HEK293 (cell line): ENCODE results near the gene FCHO2.
A peak's percentile ranks its signal among the peaks of the same experiment; 100 is the strongest.

Source experiments
- CTCF ChIA-PET: fragments of 350-600 bp; formaldehyde crosslinking; extraction: SDS; loops from one replicate; lab custom pipeline; 2021; ENCODE audit warnings: antibody characterized with exemption; lab: Yijun Ruan, JAX
- POLR2A ChIA-PET: fragments of 300-600 bp; formaldehyde crosslinking; extraction: SDS; loops from one replicate; lab custom pipeline; 2020; ENCODE audit warnings: antibody characterized with exemption, inconsistent platforms; lab: Yijun Ruan, JAX
- H3K27ac ChIP-seq: fragments of 200-500 bp; sonication (Bioruptor generic); 2 replicates; pipeline ENCODE4 v1.5.1; 2014; ENCODE audit warnings: low read depth, low read length, control low read depth, inconsistent platforms; ENCODE audit errors: extremely low read depth
- H3K36me3 ChIP-seq, 2 experiments: fragments of 200-500 bp in 1 of 2; sonication (Bioruptor generic) in 1 of 2; 1 replicate in 1 of 2; 2 replicates in 1 of 2; pipeline ENCODE4 v1.5.1; 2014 to 2017; ENCODE audit warnings: inconsistent platforms in 2 of 2, low read length in 2 of 2; ENCODE audit not compliant: control insufficient read depth in 2 of 2, insufficient read depth in 1 of 2
- H3K4me1 ChIP-seq: fragments of 200-500 bp; sonication (Bioruptor generic); 2 replicates; pipeline ENCODE4 v1.5.1; 2014; ENCODE audit warnings: mild to moderate bottlenecking, low read length, inconsistent platforms; ENCODE audit not compliant: control insufficient read depth, insufficient read depth
- H3K4me3 ChIP-seq: 2 replicates; pipeline ENCODE4 v1.5.1; 2011; ENCODE audit warnings: low read depth, mild to moderate bottlenecking, control low read depth, low read length, moderate library complexity
- H3K9me3 ChIP-seq: fragments of 200-500 bp; sonication (Bioruptor generic); 2 replicates; pipeline ENCODE4 v1.5.1; 2014; ENCODE audit warnings: low read depth, low read length, inconsistent platforms; ENCODE audit not compliant: control insufficient read depth, insufficient read depth
- CTCF ChIP-seq: fragments of 450-650 bp; formaldehyde crosslinking; IDR thresholded peaks from 2 replicates; pipeline ENCODE4 v1.5.1; 2016; ENCODE audit warnings: missing biosample characterization, missing genetic modification characterization
- EGR2 ChIP-seq: fragments of 450-650 bp; formaldehyde crosslinking; IDR thresholded peaks from 2 replicates; pipeline ENCODE4 v1.5.1; 2016; ENCODE audit warnings: low read depth, missing biosample characterization, missing genetic modification characterization
- GLIS1 ChIP-seq: fragments of 450-650 bp; formaldehyde crosslinking; IDR thresholded peaks from 2 replicates; pipeline ENCODE4 v1.5.1; 2016; ENCODE audit warnings: missing biosample characterization, missing genetic modification characterization
- IKZF3 ChIP-seq: fragments of 450-650 bp; IDR thresholded peaks from 2 replicates; pipeline ENCODE4 v1.5.0; 2018; ENCODE audit warnings: missing biosample characterization, mild to moderate bottlenecking, missing genetic modification characterization, moderate library complexity
- KLF8 ChIP-seq: fragments of 450-650 bp; formaldehyde crosslinking; IDR thresholded peaks from 2 replicates; pipeline ENCODE4 v1.5.1; 2016; ENCODE audit warnings: missing biosample characterization, missing genetic modification characterization
- SETDB1 ChIP-seq: IDR thresholded peaks from one replicate; pipeline ENCODE4 v1.6.1; 2017; ENCODE audit warnings: mild to moderate bottlenecking, low read length, moderate library complexity, mixed read lengths; ENCODE audit not compliant: insufficient read length
- TSHZ1 ChIP-seq: fragments of 450-650 bp; formaldehyde crosslinking; IDR thresholded peaks from 2 replicates; pipeline ENCODE4 v1.5.1; 2016; ENCODE audit warnings: missing biosample characterization, missing genetic modification characterization, borderline replicate concordance
- ZBTB49 ChIP-seq: fragments of 450-650 bp; formaldehyde crosslinking; IDR thresholded peaks from 2 replicates; pipeline ENCODE4 v1.5.1; 2016; ENCODE audit warnings: missing biosample characterization, missing genetic modification characterization, low read depth
- ZNF280C ChIP-seq: fragments of 450-650 bp; formaldehyde crosslinking; IDR thresholded peaks from 2 replicates; pipeline ENCODE4 v1.5.1; 2016; ENCODE audit warnings: missing biosample characterization, missing genetic modification characterization
- ZNF280D ChIP-seq: fragments of 450-650 bp; formaldehyde crosslinking; IDR thresholded peaks from 2 replicates; pipeline ENCODE4 v1.5.1; 2016; ENCODE audit warnings: missing biosample characterization, missing genetic modification characterization
- ZNF560 ChIP-seq: fragments of 450-650 bp; formaldehyde crosslinking; IDR thresholded peaks from 2 replicates; pipeline ENCODE4 v1.5.1; 2017; ENCODE audit warnings: missing biosample characterization, missing genetic modification characterization, borderline replicate concordance
- ZNF580 ChIP-seq: fragments of 450-650 bp; formaldehyde crosslinking; IDR thresholded peaks from 2 replicates; pipeline ENCODE4 v1.5.1; 2016; ENCODE audit warnings: missing biosample characterization, missing genetic modification characterization

FCHO2 gene

GRCh38 chr5:73097740-73098139 is 141.9 kb downstream of the FCHO2 start:
- Histone ChIP-seq H3K27ac (no peak overlapping the region), H3K4me1 (0 out of 2 replicates have a peak, but pooled peaks cover 2% of the 10 kb centered on the region), H3K9me3 (no peaks in the 10 kb centered on the region), H3K36me3 (no peaks in the 10 kb centered on the region), H3K4me3 (no peak overlapping the region)
- CTCF ChIA-PET, result interaction anchor here (0.5 to 4.2 kb wide), 3 partner anchors 14 to 357 kb away, joined by 3 to 13 read pairs (median 5); no protein-coding TSS in a partner anchor
- no peak for TF ChIP-seq ZBTB49
- no peak for TF ChIP-seq GLIS1 (tag by site-specific recombination)
- peak; percentile 86 for TF ChIP-seq SETDB1
- TF ChIP-seq ZNF280C (tag by site-specific recombination), result no peak
- TF ChIP-seq CTCF (tag by site-specific recombination), result no peak
- 0 out of 2 replicates have a peak, but pooled peaks have one; percentile 19 for TF ChIP-seq KLF8 (tag by site-specific recombination)
- no peak for TF ChIP-seq ZNF560 (tag by site-specific recombination)
- TF ChIP-seq EGR2 (tag by site-specific recombination), result no peak
- no peak for TF ChIP-seq IKZF3
- TF ChIP-seq ZNF280D (tag by site-specific recombination), result peak; percentile 77; the same call in 1 of the 2 replicates
- TF ChIP-seq TSHZ1, result no peak
- TF ChIP-seq ZNF580 (tag by site-specific recombination), result peak; percentile 13; the same call in 1 of the 2 replicates
- POLR2A ChIA-PET, result no interaction called here
